SK-N-MC (cell line): ENCODE results near the gene BCKDHA.

Source experiments
- DNase-seq: peaks from one replicate; pipeline ENCODE4 v3.0.0-alpha.2; 2011; ENCODE audit warnings: low read depth, low spot score
- H3K27ac ChIP-seq: fragments of 200-600 bp; sonication (generic); 2 replicates; pipeline ENCODE4 v1.5.1; 2016; ENCODE audit warnings: mixed run types
- H3K36me3 ChIP-seq: fragments of 200-600 bp; sonication (generic); 2 replicates; pipeline ENCODE4 v1.6.1; 2017; ENCODE audit warnings: antibody characterized with exemption, low read length, mixed read lengths; ENCODE audit not compliant: insufficient read depth
- H3K4me3 ChIP-seq: fragments of 200-600 bp; sonication (generic); 2 replicates; pipeline ENCODE4 v1.5.1; 2016
- H3K9ac ChIP-seq: fragments of 200-600 bp; sonication (generic); 2 replicates; pipeline ENCODE4 v1.8.0; 2017; ENCODE audit warnings: mixed run types, mixed read lengths; ENCODE audit not compliant: insufficient read length
- H3K9me3 ChIP-seq: fragments of 200-600 bp; sonication (generic); 2 replicates; pipeline ENCODE4 v1.6.1; 2017; ENCODE audit warnings: low read depth, mild to moderate bottlenecking, antibody characterized with exemption, low read length, moderate library complexity, mixed read lengths
- EZH2 ChIP-seq: fragments of 200-600 bp; sonication (generic); IDR thresholded peaks from one replicate; pipeline ENCODE4 v1.6.1; 2017; ENCODE audit warnings: antibody characterized with exemption
- FOXP2 ChIP-seq: optimal IDR thresholded peaks from 2 replicates; pipeline ENCODE3; 2011; ENCODE audit warnings: mild to moderate bottlenecking, moderate library complexity; ENCODE audit not compliant: insufficient read depth; ENCODE audit errors: extremely low read length, control extremely low read depth
- POLR2AphosphoS5 ChIP-seq: IDR thresholded peaks from 2 replicates; pipeline ENCODE4 v1.6.1; 2012; ENCODE audit warnings: mild to moderate bottlenecking, low read depth, low read length, borderline replicate concordance

The BCKDHA gene

DNA sequence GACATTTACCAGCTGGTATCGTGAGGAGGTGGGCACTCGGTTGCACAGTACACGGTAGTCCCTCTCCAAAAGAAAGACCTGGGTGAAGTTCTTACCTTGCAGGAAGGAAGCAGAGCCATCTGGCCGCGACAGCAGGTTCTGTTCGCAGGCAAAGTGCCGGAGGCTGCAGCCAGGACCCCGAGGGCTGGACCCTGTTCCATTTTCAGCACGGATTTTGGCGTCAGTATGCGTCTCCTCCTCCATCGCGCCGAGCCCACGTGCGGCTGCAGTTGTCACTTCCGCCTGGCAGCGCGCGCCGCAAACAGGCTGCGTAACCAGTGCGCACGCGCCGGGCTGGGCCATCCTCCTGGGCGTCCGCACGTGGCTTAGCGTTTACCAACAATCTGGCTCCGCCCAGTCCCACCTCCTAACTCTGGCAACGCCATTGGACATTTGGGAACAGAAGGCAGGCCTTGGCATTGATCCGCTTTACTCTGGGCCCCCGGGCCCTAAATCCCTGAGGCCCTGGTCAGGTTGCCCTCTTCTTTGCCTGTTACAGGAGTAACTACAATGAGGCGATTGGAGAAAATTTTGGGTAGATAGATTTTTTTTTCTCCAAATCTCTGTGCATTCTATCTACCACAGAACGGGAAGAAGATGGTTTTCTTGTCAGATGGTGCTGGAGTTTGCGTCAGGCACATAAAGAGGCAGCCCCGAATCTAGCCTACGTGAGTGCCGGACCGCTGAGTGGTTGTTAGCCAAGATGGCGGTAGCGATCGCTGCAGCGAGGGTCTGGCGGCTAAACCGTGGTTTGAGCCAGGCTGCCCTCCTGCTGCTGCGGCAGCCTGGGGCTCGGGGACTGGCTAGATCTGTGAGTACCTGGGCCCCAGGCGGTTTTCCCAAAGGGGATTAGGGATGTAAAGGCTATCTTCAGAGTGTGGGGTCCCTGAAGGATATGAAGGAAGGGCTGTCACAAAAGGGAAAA, at the start of gene BCKDHA, which contains the start of gene EXOSC5:
BCKDHA (plus strand) TSS at position 733 of the 964 bp plus-strand sequence; CDS start at position 743, 10 bp downstream.
EXOSC5 (minus strand) TSS at position 274 of the 964 bp plus-strand sequence; CDS start at position 243, 31 bp downstream.
- Histone ChIP-seq H3K4me3 (peak within 1 kb of the TSS; percentile 99), H3K36me3 (no peaks in the 10 kb centered on the region), H3K9ac (peak within 1 kb of the TSS; percentile 100), H3K9me3 (no peaks in the 10 kb centered on the region), H3K27ac (peak within 1 kb of the TSS; percentile 94)
- TF ChIP-seq FOXP2 (peak; percentile 91), EZH2 (no peak), POLR2AphosphoS5 (peak; percentile 68)
- DNase-seq: peak; percentile 99

DNA sequence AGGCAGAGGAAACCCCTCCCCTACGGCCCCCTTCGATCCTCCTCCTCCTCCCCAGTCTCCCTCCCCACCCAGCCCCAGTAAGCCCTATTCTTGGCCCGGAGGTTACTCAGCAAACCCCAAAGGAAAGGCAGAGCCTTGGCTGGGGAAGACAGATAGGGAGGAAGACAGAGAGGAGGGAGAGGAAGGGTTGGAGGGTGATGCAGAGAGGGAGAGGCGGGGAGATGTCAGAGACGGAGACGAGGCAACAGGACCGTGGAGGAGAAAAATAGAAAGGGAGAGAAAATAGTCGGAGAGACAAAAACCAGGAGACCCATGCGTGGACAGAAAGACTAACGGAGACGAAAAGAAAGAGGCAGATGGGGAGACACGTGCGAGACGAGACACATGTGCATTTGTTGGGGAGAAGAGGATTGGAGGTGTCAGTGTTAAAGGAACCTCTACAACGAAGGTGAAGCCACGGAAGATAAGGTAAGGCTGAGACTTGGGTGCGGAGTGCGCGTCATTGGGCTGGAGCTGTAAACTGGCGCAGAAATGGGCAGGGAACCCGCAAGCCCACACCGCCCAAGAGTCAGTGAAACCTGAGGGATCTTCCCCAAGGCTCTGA, 46.8 kb upstream of the BCKDHA start:
- DNase-seq: no peak
- Histone ChIP-seq H3K36me3 (peaks cover 4% of the 10 kb centered on the region; the same call in 1 of the 2 replicates), H3K27ac (no peak overlapping the region), H3K9ac (no peak overlapping the region), H3K9me3 (no peaks in the 10 kb centered on the region), H3K4me3 (peak overlapping the region; percentile 92)
- TF ChIP-seq POLR2AphosphoS5 (no peak), EZH2 (no peak), FOXP2 (no peak)

DNA sequence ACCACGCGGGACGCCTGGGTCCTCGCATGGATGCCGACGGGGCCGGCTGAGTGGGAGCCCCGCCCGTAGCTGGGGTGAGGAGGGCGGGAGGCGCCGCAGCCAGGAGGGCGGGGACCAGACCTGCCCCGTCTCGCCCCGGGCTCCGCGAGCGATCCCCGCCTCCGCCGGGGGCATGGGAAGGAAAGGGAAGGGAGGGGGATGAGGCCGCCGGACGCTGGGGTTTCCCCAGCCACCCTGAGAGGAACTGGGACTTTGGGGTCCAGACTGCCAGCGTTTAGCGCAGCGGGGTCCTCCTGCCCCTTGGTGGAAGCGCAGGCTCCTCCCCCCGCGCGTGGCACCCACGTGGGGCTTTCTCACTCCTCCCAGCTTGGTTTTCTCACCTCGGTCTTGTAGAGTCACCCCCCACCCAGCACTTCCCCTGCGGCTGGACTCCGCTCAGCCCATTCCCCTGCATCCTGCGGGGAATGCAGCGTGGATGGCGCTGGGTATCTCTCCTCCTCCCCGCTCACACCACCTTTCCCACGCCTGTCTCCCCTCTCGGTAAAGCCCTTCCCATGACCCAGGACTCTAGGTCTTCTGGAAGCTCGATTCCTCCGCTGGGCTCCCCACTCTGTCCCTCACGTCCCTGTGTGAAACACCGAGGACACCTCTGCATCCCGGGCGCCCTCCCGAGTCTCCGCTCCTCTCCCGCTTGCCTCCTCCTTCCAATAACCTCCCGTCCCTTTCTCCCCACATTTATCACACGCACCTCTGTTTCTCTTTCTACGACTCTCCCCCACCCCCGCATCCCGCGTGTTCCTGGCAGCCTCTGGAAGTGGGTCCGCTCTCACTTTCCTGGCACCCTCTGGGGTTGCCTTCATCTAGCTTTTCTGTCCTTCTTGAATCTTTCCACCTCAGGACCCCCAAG, 46.0 kb upstream of the BCKDHA start:
- DNase-seq: no peak
- Histone ChIP-seq H3K9ac (peak overlapping the region; percentile 73), H3K9me3 (no peaks in the 10 kb centered on the region), H3K4me3 (peak overlapping the region; percentile 92), H3K27ac (no peak overlapping the region), H3K36me3 (peaks cover 4% of the 10 kb centered on the region; the same call in 1 of the 2 replicates)
- TF ChIP-seq POLR2AphosphoS5: no peak
- TF ChIP-seq EZH2: no peak
- no peak for TF ChIP-seq FOXP2

DNA sequence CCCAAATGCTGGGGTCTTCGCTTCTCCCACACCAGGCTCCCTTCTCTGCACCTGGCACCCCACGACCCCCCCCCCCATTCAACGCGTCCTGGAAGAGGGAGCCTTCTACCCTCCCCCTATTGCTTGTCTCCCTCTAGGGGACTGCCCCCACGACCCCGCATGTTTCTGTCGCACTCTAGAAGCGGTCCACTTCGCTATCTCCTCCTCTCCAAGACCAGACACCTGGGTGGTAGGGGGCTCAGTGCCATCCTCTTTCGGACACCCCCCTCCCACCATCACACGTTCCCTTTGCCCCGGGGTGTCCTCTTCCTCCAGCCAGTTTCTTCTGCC, 45.4 kb upstream of the BCKDHA start:
- H3K9ac ChIP-seq: peak overlapping the region; percentile 73
- no peaks in the 10 kb centered on the region for H3K9me3 ChIP-seq
- H3K27ac ChIP-seq: no peak overlapping the region
- H3K4me3 ChIP-seq: peak overlapping the region; percentile 92
- DNase-seq: no peak
- H3K36me3 ChIP-seq: peaks cover 4% of the 10 kb centered on the region; the same call in 1 of the 2 replicates
- TF ChIP-seq POLR2AphosphoS5 (no peak), EZH2 (no peak), FOXP2 (no peak)

DNA sequence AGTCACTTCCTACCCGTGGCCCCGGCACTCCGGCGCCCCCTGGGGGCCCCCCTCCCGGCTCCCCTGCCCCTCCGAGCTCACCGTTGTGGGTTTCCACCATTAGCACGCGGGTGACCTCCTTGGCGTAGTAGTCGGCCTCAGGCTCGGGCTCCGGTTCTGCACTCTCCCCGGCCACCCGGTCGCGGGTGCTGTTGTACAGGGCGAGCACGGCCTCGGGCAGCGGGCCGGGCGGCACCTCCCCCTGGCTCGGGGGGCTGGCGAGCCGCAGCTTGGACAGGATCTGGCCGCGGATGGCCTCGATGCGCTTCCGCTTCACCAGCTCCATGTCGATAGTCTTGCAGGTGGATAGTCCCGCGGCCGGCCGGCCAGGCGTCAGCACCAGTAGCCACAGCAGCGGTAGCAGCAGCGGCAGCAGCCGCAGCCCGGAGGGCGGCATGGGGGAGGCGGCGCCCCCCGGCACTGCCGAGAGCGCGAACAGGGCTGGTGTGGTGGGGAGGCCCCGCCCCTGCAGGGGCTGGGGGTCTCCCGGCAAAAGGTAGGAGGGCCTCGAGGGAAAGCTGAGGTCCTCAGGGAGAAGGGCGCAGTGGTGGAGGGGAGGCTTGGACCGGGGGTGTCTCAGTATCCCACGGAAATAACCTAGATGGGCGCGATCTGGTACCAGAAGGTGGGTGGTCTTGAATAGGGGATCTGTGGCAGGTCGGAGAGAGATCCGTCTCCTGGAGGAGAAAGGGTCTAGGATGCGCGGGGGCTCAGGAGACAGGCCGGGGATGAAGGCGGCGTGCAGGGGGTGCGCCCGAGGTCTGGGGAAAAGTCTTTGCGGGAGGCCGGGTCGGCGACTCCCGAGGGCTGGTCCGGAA, 44.8 kb upstream of the BCKDHA start:
- DNase-seq: no peak
- TF ChIP-seq EZH2: no peak
- 0 out of 2 replicates have a peak, but pooled peaks have one; percentile 1 for TF ChIP-seq POLR2AphosphoS5
- Histone ChIP-seq H3K36me3 (peaks cover 4% of the 10 kb centered on the region; the same call in 1 of the 2 replicates), H3K4me3 (peak overlapping the region; percentile 92), H3K9ac (peak overlapping the region; percentile 73), H3K9me3 (no peaks in the 10 kb centered on the region), H3K27ac (no peak overlapping the region)

DNA sequence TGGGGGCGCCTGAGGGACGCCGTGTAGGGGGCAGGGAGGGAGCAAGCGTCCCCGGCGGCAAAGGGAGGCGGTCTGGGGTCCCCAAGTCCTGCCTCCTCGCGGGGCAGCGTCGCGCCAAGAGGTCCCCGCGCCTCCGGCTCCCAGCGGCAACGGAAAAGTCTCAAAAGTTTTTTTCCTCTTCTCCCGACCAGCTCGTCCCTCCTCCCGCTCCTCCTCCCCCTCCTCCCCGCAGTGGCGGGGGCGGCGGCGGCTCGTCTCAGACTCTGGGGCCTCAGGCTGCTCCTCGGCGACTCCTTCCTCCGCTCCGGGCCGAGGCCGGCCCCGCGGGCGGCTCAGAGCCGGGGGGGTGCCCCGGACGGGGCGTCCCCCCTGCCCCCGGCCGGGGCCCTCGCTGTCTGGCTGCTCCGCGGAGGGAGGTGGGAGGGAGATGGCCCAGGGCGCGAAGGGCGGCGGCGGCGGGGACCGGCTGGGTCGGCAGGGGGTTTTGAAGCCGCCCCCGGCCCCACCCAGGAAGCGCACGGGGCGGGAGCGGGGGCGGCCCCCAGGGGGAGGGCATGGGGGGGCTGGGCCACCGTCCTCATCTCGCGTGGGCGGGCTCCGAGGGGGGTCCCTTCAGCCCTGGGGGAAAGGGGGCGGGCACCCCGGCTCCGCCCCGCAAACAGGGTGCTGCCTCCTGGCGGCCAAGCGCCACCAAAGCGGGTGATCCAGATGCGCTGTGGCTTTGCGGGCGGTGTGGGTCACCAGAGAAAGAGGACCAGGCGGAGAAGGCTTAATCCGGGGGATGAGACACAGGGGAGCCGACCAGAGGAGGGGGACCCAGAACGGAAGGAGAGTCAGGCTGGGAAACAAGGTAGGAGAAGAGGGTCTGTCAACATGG, 43.9 kb upstream of the BCKDHA start, which contains the start of gene TGFB1:
TGFB1 (minus strand) TSS at position 457 of the 877 bp plus-strand sequence. CDS start 878 bp downstream, outside the sequence.
- peak within 1 kb of the TSS; percentile 92 for H3K4me3 ChIP-seq
- no peak for DNase-seq
- H3K27ac ChIP-seq: 0 out of 2 replicates have a peak within 1 kb of the TSS, but pooled peaks have one; percentile 62
- peak within 1 kb of the TSS; percentile 75 for H3K9ac ChIP-seq
- H3K9me3 ChIP-seq: no peaks in the 10 kb centered on the region
- no peaks in the 10 kb centered on the region for H3K36me3 ChIP-seq
- TF ChIP-seq POLR2AphosphoS5 (no peak; the same call in 1 of the 2 replicates), FOXP2 (no peak), EZH2 (no peak)
